Vagina (tissue), 2 donors: ENCODE results near the gene PHLPP1.

Experiments used
- POLR2A ChIP-seq, 2 donors: fragments of 450-650 bp; IDR thresholded peaks; one replicate each; pipeline ENCODE4 v1.6.1; 2017; ENCODE audit warnings: antibody characterized with exemption in 2 of 2, mild to moderate bottlenecking in 2 of 2, moderate library complexity in 2 of 2
- TF ChIP-seq, protein P1 (sequence below), 3 experiments: fragments of 450-650 bp in 2 of 3; fragments of 200-600 bp in 1 of 3; sonication (generic) in 1 of 3; IDR thresholded peaks; one replicate each; pipeline ENCODE4 v1.5.1; 2017 to 2019; ENCODE audit warnings: antibody characterized with exemption in 3 of 3, mild to moderate bottlenecking in 2 of 3, moderate library complexity in 2 of 3

DNA sequence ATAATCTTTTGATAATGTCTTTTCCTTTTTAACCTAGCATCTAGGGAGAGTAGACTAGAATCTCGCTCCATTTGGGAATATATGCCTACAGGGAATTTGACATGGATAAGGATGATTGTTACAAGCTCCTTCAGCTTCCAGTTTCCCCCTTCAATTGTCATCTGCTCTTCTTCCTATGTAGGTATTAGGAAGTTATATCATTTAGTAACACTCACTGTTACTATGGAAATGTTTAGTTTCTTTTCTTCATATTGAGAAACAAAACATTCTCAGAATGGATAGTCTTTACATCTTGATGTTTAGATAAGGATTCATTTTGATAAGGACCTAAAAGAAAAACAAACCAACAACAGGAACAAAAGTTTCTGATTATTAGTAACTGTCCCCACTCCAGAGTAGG is 127.6 kb downstream of the PHLPP1 start:
- TF ChIP-seq, protein P1, sequence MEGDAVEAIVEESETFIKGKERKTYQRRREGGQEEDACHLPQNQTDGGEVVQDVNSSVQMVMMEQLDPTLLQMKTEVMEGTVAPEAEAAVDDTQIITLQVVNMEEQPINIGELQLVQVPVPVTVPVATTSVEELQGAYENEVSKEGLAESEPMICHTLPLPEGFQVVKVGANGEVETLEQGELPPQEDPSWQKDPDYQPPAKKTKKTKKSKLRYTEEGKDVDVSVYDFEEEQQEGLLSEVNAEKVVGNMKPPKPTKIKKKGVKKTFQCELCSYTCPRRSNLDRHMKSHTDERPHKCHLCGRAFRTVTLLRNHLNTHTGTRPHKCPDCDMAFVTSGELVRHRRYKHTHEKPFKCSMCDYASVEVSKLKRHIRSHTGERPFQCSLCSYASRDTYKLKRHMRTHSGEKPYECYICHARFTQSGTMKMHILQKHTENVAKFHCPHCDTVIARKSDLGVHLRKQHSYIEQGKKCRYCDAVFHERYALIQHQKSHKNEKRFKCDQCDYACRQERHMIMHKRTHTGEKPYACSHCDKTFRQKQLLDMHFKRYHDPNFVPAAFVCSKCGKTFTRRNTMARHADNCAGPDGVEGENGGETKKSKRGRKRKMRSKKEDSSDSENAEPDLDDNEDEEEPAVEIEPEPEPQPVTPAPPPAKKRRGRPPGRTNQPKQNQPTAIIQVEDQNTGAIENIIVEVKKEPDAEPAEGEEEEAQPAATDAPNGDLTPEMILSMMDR (IDR thresholded peaks at IDR 0.05), result no peak
- no peak for TF ChIP-seq POLR2A (IDR thresholded peaks at IDR 0.05)
